C4-2B (cell line): Measurements from ENCODE around the gene CPNE1.

Source experiments
- CTCF ChIP-seq: fragments of 450-650 bp; conservative IDR thresholded peaks from 2 replicates; pipeline ENCODE4 v1.5.1; 2017; ENCODE audit warnings: mild to moderate bottlenecking
- ZFX ChIP-seq: fragments of 450-650 bp; IDR thresholded peaks from 2 replicates; pipeline ENCODE4 v1.6.1; 2017

- TF ChIP-seq CTCF (no peak), ZFX (no peak)
Measured at GRCh38 chr20:35648836-35649235, 15.9 kb downstream of the CPNE1 start.
